ENCODE measurements around the gene FAM204A.

DNA sequence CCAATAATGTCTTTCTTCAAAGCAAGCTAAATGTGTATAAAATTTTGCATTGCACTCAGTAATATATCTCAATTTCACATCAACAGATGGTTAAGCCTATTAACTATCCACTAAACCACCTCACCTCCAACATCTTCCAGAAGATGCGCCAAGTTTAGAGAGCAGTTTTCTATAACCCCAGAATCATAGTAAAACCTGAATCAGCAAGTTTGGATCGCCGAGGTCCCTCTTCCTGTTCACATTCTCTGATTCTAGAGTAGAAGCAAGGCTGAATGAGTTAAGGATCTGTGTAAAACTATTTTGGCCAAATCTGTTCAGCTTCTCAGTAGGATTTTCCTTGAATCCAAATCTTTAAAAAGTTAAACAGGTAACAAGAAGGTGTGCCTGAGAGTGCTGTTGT is 1.4 kb upstream of the FAM204A start:
- no peak for TF ChIP-seq ARNT (IDR thresholded peaks at IDR 0.05)
- no peak for TF ChIP-seq LEF1 (IDR thresholded peaks at IDR 0.05; ENCODE audit: borderline replicate concordance)
- TF ChIP-seq SUZ12 (IDR thresholded peaks at IDR 0.05): no peak
- no peak for TF ChIP-seq SP1 (IDR thresholded peaks at IDR 0.05)
- no peak for TF ChIP-seq PKNOX1 (IDR thresholded peaks at IDR 0.05)
- no peak for TF ChIP-seq FOXM1 (IDR thresholded peaks at IDR 0.05; ENCODE audit: borderline replicate concordance)
- no peak for TF ChIP-seq HDGF (IDR thresholded peaks at IDR 0.05; ENCODE audit: borderline replicate concordance)
- no peak for TF ChIP-seq FOXK2 (IDR thresholded peaks at IDR 0.05)
- no peak for TF ChIP-seq NFRKB (IDR thresholded peaks at IDR 0.05)
- TF ChIP-seq ELF4 (IDR thresholded peaks at IDR 0.05): no peak

All from HEK293T (cell line).